Thymus (tissue), 11 donors: Measurements from ENCODE around the gene CLTB. TPM values are rescaled to one million over a fixed set of nuclear protein-coding genes. Genes with fewer than 3 reads are reported as not detected.

Experiments used
- DNase-seq, 9 donors: peaks; one replicate each; pipeline ENCODE4 v3.0.0-alpha.2; 2013; ENCODE audit warnings: low spot score in 9 of 9, low read depth in 6 of 9, missing footprints in 1 of 9
- H3K27ac ChIP-seq, 2 donors: one replicate each; pipeline ENCODE4 v1.5.1; 2013; ENCODE audit warnings: control low read depth in 1 of 2, low read depth in 1 of 2, low read length in 1 of 2, mild to moderate bottlenecking in 1 of 2, moderate library complexity in 1 of 2
- H3K27me3 ChIP-seq, 2 donors: one replicate each; pipeline ENCODE4 v1.5.1; 2013; ENCODE audit warnings: low read length in 1 of 2; ENCODE audit not compliant: control insufficient read depth in 2 of 2, insufficient read depth in 1 of 2
- H3K36me3 ChIP-seq, 2 donors: one replicate each; pipeline ENCODE4 v1.5.1; 2013; ENCODE audit warnings: low read length in 1 of 2, mild to moderate bottlenecking in 1 of 2, moderate library complexity in 1 of 2; ENCODE audit not compliant: control insufficient read depth in 2 of 2, insufficient read depth in 2 of 2
- H3K4me1 ChIP-seq, 2 donors: one replicate each; pipeline ENCODE4 v1.5.1; 2013; ENCODE audit warnings: low read length in 2 of 2; ENCODE audit not compliant: control insufficient read depth in 2 of 2, insufficient read depth in 2 of 2
- H3K4me3 ChIP-seq, 2 donors: one replicate each; pipeline ENCODE4 v1.5.1; 2013; ENCODE audit warnings: low read length in 2 of 2, control low read depth in 1 of 2, mild to moderate bottlenecking in 1 of 2
- H3K9me3 ChIP-seq, 2 donors: one replicate each; pipeline ENCODE4 v1.5.1; 2013; ENCODE audit warnings: low read length in 1 of 2, mild to moderate bottlenecking in 1 of 2; ENCODE audit not compliant: control insufficient read depth in 2 of 2, insufficient read depth in 1 of 2
- WGBS: extraction: QIAGEN DNeasy Blood & Tissue Kit; methylation state at CpG from one replicate; pipeline ENCODE4 v1.1.7; 2013; 5-methylcytosine and 5-hydroxymethylcytosine counted together
- polyA plus RNA-seq: library from polyadenylated mRNA; stranded (reverse); fragments of 200-250 nt; gene quantifications from one replicate; pipeline ENCODE4 v1.2.3, GENCODE V29; 2013
- total RNA-seq: library from RNA; stranded (reverse); fragments of 120-200 nt; gene quantifications from one replicate; pipeline ENCODE4 v1.2.4, GENCODE V29; 2013
- donor health status: healthy.

The CLTB gene
- total and polyA plus RNA-seq, 2 donors = 93.3 to 129 TPM

- peaks cover 0 to 35% of the 10 kb centered on the region in 2 donors for H3K27me3 ChIP-seq
- peak overlapping the region; percentile 46 to 83 for H3K4me3 ChIP-seq
- no peaks in the 10 kb centered on the region for H3K9me3 ChIP-seq
- peaks cover 5 to 15% of the 10 kb centered on the region in 2 donors for H3K4me1 ChIP-seq
- no peak for DNase-seq
- WGBS = 86% methylated on average over 38 of the region's 38 CpGs
- H3K36me3 ChIP-seq = peaks cover 0 to 8% of the 10 kb centered on the region in 2 donors
- no peak overlapping the region for H3K27ac ChIP-seq
Observed at GRCh38 chr5:176366232-176366894, 50.0 kb downstream of the CLTB start.

- peak in 3 of 9 donors; percentile 37 to 48 (median 40) for DNase-seq
- peaks cover 5 to 18% of the 10 kb centered on the region in 2 donors for H3K4me1 ChIP-seq
- no peaks in the 10 kb centered on the region for H3K9me3 ChIP-seq
- H3K27ac ChIP-seq = no peak within 1 kb of the TSS
- WGBS = 2% methylated on average over 108 of the region's 108 CpGs
- peaks cover 0 to 35% of the 10 kb centered on the region in 2 donors for H3K27me3 ChIP-seq
- H3K36me3 ChIP-seq = peaks cover 0 to 8% of the 10 kb centered on the region in 2 donors
- H3K4me3 ChIP-seq = peak within 1 kb of the TSS; percentile 46 to 83
Observed at GRCh38 chr5:176365351-176366231, 50.7 kb downstream of the CLTB start, which contains the start of gene ARL10. Gene ARL10 (plus strand): TSS chr5:176365487. CDS start chr5:176365564, 77 bp downstream.

- Histone ChIP-seq H3K27ac (no peak overlapping the region), H3K4me1 (peaks cover 5 to 23% of the 10 kb centered on the region in 2 donors), H3K27me3 (peaks cover 0 to 35% of the 10 kb centered on the region in 2 donors), H3K9me3 (no peaks in the 10 kb centered on the region), H3K4me3 (peak overlapping the region; percentile 46 to 83), H3K36me3 (peaks cover 0 to 6% of the 10 kb centered on the region in 2 donors)
- DNase-seq = no peak
- 35% methylated on average over 28 of the region's 28 CpGs for WGBS
Observed at GRCh38 chr5:176364765-176365350, 51.5 kb downstream of the CLTB start.

DNA sequence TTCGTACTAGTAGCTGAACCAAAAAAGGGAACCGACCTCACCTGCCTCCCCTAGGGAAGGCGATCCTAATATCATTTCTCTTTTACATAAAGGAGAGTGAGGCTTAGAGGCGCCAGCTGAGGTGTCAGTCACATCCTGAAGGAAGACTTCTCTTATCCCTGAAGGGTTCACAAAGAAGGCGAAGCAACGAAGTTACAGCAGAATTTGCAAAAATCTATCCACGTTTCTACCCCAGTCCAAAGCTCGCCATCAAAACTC lies 54.2 kb downstream of the CLTB start:
- Histone ChIP-seq H3K9me3 (no peaks in the 10 kb centered on the region), H3K4me3 (peak overlapping the region; percentile 88 to 98), H3K27me3 (peaks cover 0 to 31% of the 10 kb centered on the region in 2 donors), H3K36me3 (peaks cover 7 to 17% of the 10 kb centered on the region in 2 donors), H3K27ac (peak overlapping the region; percentile 52 to 89), H3K4me1 (peaks cover 7 to 23% of the 10 kb centered on the region in 2 donors)
- DNase-seq = no peak
- WGBS = 51% methylated on average over 8 of the region's 8 CpGs

GRCh38 chr5:176361437-176362232 lies 54.7 kb downstream of the CLTB start, which contains the start of gene KIAA1191:
Gene KIAA1191 (minus strand): TSS chr5:176361764. CDS start chr5:176359508, 2,256 bp downstream.
- Histone ChIP-seq H3K4me1 (peaks cover 7 to 23% of the 10 kb centered on the region in 2 donors), H3K36me3 (peaks cover 11 to 22% of the 10 kb centered on the region in 2 donors), H3K4me3 (peak within 1 kb of the TSS; percentile 88 to 98), H3K27ac (peak within 1 kb of the TSS; percentile 81 to 89), H3K9me3 (no peaks in the 10 kb centered on the region), H3K27me3 (peaks cover 0 to 29% of the 10 kb centered on the region in 2 donors)
- DNase-seq = peak; percentile 79 to 96 (median 92)
- under 1% methylated on average over 56 of the region's 56 CpGs for WGBS

DNA sequence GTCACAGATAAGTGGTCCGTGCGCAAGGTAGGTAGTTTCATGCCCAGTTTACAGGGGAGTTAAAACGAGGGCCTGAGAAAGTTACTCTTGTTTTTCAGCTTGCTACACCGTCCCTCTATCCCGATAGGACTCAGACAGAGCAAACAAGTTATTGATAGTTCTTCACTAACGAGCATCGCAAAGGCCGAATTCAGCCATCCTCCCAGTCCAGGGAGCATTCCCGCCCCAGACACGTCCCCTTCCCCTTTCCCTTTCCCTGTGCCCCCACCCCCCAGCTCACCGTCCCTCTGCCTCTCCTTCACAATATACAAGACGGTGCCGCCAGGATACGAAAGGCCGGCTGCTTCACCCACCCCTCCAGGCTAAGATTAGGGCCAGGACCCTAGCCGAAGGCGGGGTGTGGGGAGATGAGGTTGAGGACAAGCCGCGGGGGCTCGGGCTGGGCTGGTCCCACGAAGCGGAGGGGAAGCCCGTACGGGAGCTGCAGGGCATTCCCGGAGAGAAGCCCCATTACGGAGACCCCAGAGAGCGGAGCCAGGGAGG lies 55.4 kb downstream of the CLTB start:
- no peaks in the 10 kb centered on the region for H3K9me3 ChIP-seq
- H3K27ac ChIP-seq = peak overlapping the region; percentile 81 to 89
- WGBS = 4% methylated on average over 27 of the region's 27 CpGs
- no peak for DNase-seq
- peaks cover 7 to 20% of the 10 kb centered on the region in 2 donors for H3K4me1 ChIP-seq
- H3K4me3 ChIP-seq = peak overlapping the region; percentile 88 to 98
- H3K27me3 ChIP-seq = peaks cover 0 to 22% of the 10 kb centered on the region in 2 donors
- H3K36me3 ChIP-seq = peaks cover 17 to 27% of the 10 kb centered on the region in 2 donors

DNA sequence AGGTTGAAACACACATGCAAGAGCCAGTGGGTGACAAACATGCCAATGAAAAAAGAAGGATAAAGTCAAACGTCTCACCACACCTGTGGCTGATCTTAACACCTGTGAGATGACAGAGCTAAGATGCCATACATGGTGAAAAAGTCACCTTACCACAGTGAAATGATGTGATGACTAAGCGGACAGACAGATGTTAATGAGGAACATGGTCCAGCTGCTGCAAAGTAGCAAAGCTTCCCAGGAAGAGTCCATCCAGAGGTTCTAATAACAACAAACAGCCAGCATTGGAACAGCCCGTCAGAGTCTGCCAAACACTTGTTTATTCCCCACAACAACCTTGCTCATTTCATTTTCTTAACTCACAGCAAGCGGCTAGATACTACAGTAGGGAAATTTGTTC lies 56.7 kb downstream of the CLTB start:
- Histone ChIP-seq H3K4me1 (peaks cover 4 to 16% of the 10 kb centered on the region in 2 donors), H3K36me3 (peaks cover 28 to 40% of the 10 kb centered on the region in 2 donors), H3K4me3 (no peak overlapping the region), H3K27ac (no peak overlapping the region), H3K27me3 (peaks cover 0 to 11% of the 10 kb centered on the region in 2 donors), H3K9me3 (no peaks in the 10 kb centered on the region)
- 85% methylated on average over 4 of the region's 4 CpGs for WGBS
- no peak for DNase-seq

DNA sequence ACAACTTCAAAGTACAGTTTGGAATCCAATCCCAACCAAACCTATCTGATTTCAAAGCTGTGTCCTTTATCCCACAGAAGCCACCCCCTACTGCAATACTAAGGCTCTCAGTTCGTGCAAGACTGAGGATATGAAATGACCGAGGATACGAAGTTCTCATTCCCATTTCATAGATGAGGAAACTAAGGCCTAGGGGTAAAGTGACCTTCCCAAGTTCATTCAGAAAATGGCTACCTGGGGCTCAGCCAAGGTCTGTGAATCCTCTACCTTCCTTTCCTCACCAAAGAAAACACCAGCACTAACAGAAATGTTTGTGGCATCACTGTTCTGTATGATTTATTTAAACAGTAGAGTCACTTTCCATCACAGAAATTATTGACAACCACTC lies 60.2 kb downstream of the CLTB start:
- Histone ChIP-seq H3K27me3 (no peaks in the 10 kb centered on the region), H3K4me1 (peaks cover 2 to 8% of the 10 kb centered on the region in 2 donors), H3K27ac (no peak overlapping the region), H3K9me3 (no peaks in the 10 kb centered on the region), H3K36me3 (peaks cover 60 to 74% of the 10 kb centered on the region in 2 donors), H3K4me3 (no peak overlapping the region)
- DNase-seq = no peak
- 96% methylated on average over 3 of the region's 3 CpGs for WGBS
